Measurements from ENCODE around the gene MTG2. TPM values are rescaled to one million over a fixed set of nuclear protein-coding genes. Genes with fewer than 3 reads are reported as not detected.

MTG2 gene
- total and polyA plus RNA-seq, 2 experiments from 2014 or later = 11.3 to 11.7 TPM

DNA sequence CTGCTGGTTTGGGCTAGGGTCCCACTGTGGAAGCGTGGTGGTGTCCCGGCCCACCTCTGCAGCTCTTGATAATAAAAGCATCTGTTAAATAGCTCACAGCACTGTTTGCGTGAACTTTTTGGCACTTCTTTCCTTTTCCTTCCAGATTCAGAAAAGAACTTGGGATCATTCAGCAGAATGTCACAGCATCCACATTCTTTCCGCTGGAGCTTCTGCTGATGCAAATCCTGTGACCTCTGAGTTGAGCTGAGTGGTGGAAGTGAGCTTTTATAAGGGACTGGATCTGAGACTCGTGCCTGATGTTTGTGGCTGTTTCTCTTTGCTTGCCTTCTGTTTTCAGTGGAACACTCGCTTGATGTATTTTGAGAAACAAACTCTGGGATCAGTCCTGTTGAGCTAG is 59.3 kb downstream of the MTG2 start (continued):
- TF ChIP-seq JUNB (IDR thresholded peaks at IDR 0.05; ENCODE audit: unreplicated experiment) (no peak), ZNF331 (CRISPR knock-in tag; IDR thresholded peaks at IDR 0.05; ENCODE audit: low read depth) (no peak), EZH2phosphoT487 (IDR thresholded peaks at IDR 0.05; ENCODE audit: unreplicated experiment) (no peak)

DNA sequence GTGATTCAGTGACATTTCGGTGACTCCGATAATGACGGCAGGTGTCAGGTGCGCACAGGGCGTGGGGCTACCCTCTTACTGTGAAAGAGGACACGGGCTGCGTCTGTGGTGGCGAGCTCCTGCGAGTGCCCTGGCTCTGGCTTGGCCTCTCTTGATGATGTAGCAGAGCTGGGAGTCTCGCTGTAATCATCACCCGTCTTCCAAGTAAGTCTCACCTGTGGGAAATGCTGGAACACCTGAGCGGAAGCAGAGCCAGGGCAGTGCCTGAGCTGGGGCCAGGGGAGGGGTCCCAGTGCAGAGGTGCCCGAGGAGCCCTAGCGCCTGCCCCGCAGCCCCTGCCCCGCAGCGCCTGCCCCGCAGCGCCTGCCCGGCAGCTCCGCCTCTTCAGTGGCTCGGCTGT is 60.3 kb downstream of the MTG2 start:
- H3K27ac ChIP-seq (ENCODE audit: low read depth) = no peak overlapping the region
- H3K9me3 Mint-ChIP-seq = no peaks in the 10 kb centered on the region
- H3K27me3 ChIP-seq (ENCODE audit: insufficient read depth) = no peaks in the 10 kb centered on the region
- peaks cover 15% of the 10 kb centered on the region for H3K4me1 Mint-ChIP-seq
- no peak overlapping the region for H3K4me2 ChIP-seq
- 0 out of 2 replicates have a peak, but pooled peaks cover 3% of the 10 kb centered on the region for H3F3A ChIP-seq (replicated peaks; ENCODE audit: low read depth)
- H3K27ac Mint-ChIP-seq = 0 out of 2 replicates have a peak overlapping the region, but pooled peaks have one; percentile 87
- H3K9me2 ChIP-seq (ENCODE audit: insufficient read depth) = no peaks in the 10 kb centered on the region
- H3K27me3 Mint-ChIP-seq (ENCODE audit: insufficient read depth, low read depth, poor library complexity) = peaks cover 11% of the 10 kb centered on the region
- H2AFZ ChIP-seq = no peak overlapping the region
- DNase-seq (ENCODE audit: low spot score) = no peak
- ATAC-seq = no peak; the same call in 2 of the 3 replicates
- peaks cover 90% of the 10 kb centered on the region for H3K79me2 ChIP-seq (replicated peaks; ENCODE audit: insufficient read depth)
- H3K36me3 Mint-ChIP-seq (ENCODE audit: low read depth) = peaks cover 5% of the 10 kb centered on the region; the same call in 1 of the 3 replicates
- peaks cover 27% of the 10 kb centered on the region for H4K20me1 ChIP-seq (replicated peaks; ENCODE audit: insufficient read depth)
- no peak for TF ChIP-seq STAT1 (IDR thresholded peaks at IDR 0.05; ENCODE audit: unreplicated experiment)
- no peak for TF ChIP-seq JUNB (IDR thresholded peaks at IDR 0.05; ENCODE audit: unreplicated experiment)
- no peak for TF ChIP-seq ZNF331 (CRISPR knock-in tag; IDR thresholded peaks at IDR 0.05; ENCODE audit: low read depth)
- TF ChIP-seq CREB1 (CRISPR knock-in tag; IDR thresholded peaks at IDR 0.05; ENCODE audit: low read depth) = no peak
- TF ChIP-seq, protein P1, sequence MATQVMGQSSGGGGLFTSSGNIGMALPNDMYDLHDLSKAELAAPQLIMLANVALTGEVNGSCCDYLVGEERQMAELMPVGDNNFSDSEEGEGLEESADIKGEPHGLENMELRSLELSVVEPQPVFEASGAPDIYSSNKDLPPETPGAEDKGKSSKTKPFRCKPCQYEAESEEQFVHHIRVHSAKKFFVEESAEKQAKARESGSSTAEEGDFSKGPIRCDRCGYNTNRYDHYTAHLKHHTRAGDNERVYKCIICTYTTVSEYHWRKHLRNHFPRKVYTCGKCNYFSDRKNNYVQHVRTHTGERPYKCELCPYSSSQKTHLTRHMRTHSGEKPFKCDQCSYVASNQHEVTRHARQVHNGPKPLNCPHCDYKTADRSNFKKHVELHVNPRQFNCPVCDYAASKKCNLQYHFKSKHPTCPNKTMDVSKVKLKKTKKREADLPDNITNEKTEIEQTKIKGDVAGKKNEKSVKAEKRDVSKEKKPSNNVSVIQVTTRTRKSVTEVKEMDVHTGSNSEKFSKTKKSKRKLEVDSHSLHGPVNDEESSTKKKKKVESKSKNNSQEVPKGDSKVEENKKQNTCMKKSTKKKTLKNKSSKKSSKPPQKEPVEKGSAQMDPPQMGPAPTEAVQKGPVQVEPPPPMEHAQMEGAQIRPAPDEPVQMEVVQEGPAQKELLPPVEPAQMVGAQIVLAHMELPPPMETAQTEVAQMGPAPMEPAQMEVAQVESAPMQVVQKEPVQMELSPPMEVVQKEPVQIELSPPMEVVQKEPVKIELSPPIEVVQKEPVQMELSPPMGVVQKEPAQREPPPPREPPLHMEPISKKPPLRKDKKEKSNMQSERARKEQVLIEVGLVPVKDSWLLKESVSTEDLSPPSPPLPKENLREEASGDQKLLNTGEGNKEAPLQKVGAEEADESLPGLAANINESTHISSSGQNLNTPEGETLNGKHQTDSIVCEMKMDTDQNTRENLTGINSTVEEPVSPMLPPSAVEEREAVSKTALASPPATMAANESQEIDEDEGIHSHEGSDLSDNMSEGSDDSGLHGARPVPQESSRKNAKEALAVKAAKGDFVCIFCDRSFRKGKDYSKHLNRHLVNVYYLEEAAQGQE (IDR thresholded peaks at IDR 0.05; ENCODE audit: unreplicated experiment) = no peak
- TF ChIP-seq, protein P2, sequence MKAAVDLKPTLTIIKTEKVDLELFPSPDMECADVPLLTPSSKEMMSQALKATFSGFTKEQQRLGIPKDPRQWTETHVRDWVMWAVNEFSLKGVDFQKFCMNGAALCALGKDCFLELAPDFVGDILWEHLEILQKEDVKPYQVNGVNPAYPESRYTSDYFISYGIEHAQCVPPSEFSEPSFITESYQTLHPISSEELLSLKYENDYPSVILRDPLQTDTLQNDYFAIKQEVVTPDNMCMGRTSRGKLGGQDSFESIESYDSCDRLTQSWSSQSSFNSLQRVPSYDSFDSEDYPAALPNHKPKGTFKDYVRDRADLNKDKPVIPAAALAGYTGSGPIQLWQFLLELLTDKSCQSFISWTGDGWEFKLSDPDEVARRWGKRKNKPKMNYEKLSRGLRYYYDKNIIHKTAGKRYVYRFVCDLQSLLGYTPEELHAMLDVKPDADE (IDR thresholded peaks at IDR 0.05) = no peak
- TF ChIP-seq POLR2AphosphoS5 (IDR thresholded peaks at IDR 0.05; ENCODE audit: low read depth) = no peak
- no peak for TF ChIP-seq NANOG (IDR thresholded peaks at IDR 0.05; ENCODE audit: borderline replicate concordance)
- no peak for TF ChIP-seq EZH2 (IDR thresholded peaks at IDR 0.05; ENCODE audit: low read depth, unreplicated experiment)
- TF ChIP-seq, protein P3, sequence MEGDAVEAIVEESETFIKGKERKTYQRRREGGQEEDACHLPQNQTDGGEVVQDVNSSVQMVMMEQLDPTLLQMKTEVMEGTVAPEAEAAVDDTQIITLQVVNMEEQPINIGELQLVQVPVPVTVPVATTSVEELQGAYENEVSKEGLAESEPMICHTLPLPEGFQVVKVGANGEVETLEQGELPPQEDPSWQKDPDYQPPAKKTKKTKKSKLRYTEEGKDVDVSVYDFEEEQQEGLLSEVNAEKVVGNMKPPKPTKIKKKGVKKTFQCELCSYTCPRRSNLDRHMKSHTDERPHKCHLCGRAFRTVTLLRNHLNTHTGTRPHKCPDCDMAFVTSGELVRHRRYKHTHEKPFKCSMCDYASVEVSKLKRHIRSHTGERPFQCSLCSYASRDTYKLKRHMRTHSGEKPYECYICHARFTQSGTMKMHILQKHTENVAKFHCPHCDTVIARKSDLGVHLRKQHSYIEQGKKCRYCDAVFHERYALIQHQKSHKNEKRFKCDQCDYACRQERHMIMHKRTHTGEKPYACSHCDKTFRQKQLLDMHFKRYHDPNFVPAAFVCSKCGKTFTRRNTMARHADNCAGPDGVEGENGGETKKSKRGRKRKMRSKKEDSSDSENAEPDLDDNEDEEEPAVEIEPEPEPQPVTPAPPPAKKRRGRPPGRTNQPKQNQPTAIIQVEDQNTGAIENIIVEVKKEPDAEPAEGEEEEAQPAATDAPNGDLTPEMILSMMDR (conservative IDR thresholded peaks at IDR 0.05; ENCODE audit: low read depth in 2 of 2) = no peak
- no peak for TF ChIP-seq EZH2phosphoT487 (IDR thresholded peaks at IDR 0.05; ENCODE audit: unreplicated experiment)
- no peak for TF ChIP-seq ZNF114 (CRISPR knock-in tag; IDR thresholded peaks at IDR 0.05)
- TF ChIP-seq, protein P4, sequence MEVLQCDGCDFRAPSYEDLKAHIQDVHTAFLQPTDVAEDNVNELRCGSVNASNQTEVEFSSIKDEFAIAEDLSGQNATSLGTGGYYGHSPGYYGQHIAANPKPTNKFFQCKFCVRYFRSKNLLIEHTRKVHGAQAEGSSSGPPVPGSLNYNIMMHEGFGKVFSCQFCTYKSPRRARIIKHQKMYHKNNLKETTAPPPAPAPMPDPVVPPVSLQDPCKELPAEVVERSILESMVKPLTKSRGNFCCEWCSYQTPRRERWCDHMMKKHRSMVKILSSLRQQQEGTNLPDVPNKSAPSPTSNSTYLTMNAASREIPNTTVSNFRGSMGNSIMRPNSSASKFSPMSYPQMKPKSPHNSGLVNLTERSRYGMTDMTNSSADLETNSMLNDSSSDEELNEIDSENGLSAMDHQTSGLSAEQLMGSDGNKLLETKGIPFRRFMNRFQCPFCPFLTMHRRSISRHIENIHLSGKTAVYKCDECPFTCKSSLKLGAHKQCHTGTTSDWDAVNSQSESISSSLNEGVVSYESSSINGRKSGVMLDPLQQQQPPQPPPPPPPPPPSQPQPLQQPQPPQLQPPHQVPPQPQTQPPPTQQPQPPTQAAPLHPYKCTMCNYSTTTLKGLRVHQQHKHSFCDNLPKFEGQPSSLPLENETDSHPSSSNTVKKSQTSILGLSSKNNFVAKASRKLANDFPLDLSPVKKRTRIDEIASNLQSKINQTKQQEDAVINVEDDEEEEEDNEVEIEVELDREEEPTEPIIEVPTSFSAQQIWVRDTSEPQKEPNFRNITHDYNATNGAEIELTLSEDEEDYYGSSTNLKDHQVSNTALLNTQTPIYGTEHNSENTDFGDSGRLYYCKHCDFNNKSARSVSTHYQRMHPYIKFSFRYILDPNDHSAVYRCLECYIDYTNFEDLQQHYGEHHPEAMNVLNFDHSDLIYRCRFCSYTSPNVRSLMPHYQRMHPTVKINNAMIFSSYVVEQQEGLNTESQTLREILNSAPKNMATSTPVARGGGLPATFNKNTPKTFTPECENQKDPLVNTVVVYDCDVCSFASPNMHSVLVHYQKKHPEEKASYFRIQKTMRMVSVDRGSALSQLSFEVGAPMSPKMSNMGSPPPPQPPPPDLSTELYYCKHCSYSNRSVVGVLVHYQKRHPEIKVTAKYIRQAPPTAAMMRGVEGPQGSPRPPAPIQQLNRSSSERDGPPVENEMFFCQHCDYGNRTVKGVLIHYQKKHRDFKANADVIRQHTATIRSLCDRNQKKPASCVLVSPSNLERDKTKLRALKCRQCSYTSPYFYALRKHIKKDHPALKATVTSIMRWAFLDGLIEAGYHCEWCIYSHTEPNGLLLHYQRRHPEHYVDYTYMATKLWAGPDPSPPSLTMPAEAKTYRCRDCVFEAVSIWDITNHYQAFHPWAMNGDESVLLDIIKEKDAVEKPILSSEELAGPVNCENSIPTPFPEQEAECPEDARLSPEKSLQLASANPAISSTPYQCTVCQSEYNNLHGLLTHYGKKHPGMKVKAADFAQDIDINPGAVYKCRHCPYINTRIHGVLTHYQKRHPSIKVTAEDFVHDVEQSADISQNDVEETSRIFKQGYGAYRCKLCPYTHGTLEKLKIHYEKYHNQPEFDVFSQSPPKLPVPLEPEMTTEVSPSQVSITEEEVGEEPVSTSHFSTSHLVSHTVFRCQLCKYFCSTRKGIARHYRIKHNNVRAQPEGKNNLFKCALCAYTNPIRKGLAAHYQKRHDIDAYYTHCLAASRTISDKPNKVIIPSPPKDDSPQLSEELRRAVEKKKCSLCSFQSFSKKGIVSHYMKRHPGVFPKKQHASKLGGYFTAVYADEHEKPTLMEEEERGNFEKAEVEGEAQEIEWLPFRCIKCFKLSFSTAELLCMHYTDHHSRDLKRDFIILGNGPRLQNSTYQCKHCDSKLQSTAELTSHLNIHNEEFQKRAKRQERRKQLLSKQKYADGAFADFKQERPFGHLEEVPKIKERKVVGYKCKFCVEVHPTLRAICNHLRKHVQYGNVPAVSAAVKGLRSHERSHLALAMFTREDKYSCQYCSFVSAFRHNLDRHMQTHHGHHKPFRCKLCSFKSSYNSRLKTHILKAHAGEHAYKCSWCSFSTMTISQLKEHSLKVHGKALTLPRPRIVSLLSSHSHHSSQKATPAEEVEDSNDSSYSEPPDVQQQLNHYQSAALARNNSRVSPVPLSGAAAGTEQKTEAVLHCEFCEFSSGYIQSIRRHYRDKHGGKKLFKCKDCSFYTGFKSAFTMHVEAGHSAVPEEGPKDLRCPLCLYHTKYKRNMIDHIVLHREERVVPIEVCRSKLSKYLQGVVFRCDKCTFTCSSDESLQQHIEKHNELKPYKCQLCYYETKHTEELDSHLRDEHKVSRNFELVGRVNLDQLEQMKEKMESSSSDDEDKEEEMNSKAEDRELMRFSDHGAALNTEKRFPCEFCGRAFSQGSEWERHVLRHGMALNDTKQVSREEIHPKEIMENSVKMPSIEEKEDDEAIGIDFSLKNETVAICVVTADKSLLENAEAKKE (CRISPR knock-in tag; IDR thresholded peaks at IDR 0.05) = no peak
- no peak overlapping the region for H3K4me3 ChIP-seq
- H3K4me1 ChIP-seq (ENCODE audit: insufficient read depth) = peaks cover 5% of the 10 kb centered on the region; the same call in 1 of the 2 replicates
- no peaks in the 10 kb centered on the region for H3K36me3 ChIP-seq (ENCODE audit: insufficient read depth)
- no peak overlapping the region for H3K4me3 Mint-ChIP-seq

Measured in GM23338 (cell line).